WTC11 (cell line): ENCODE measurements around the gene IGF2BP1.
A peak's percentile ranks its signal among the peaks of the same experiment; 100 is the strongest.

Source experiments
- ARID4B ChIP-seq: sonication (generic); formaldehyde crosslinking; IDR thresholded peaks from 2 replicates; pipeline ENCODE4 v1.8.0; 2023; ENCODE audit warnings: missing genetic modification reagents, mild to moderate bottlenecking, borderline replicate concordance
- ATF2 ChIP-seq: sonication (generic); formaldehyde crosslinking; IDR thresholded peaks from 2 replicates; pipeline ENCODE4 v1.8.1; 2022; ENCODE audit warnings: low read depth, missing genetic modification reagents, borderline replicate concordance
- CTCF ChIP-seq: fragments of 200-600 bp; IDR thresholded peaks from 2 replicates; pipeline ENCODE4 v1.8.0; 2022; ENCODE audit warnings: antibody characterized with exemption
- MAX ChIP-seq: sonication (generic); formaldehyde crosslinking; IDR thresholded peaks from 2 replicates; pipeline ENCODE4 v1.8.0; 2022; ENCODE audit warnings: mild to moderate bottlenecking, missing genetic modification reagents
- SMAD3 ChIP-seq: sonication (generic); formaldehyde crosslinking; IDR thresholded peaks from 2 replicates; pipeline ENCODE4 v1.8.0; 2022; ENCODE audit warnings: missing genetic modification reagents, mild to moderate bottlenecking, borderline replicate concordance
- USF1 ChIP-seq: sonication (generic); formaldehyde crosslinking; IDR thresholded peaks from 2 replicates; pipeline ENCODE4 v1.8.0; 2022; ENCODE audit warnings: mild to moderate bottlenecking, missing genetic modification reagents
- ZNF263 ChIP-seq: sonication (generic); formaldehyde crosslinking; IDR thresholded peaks from 2 replicates; pipeline ENCODE4 v1.8.1; 2022; ENCODE audit warnings: low read depth, mild to moderate bottlenecking, moderate library complexity, missing genetic modification reagents

- no peak for TF ChIP-seq CTCF
- no peak for TF ChIP-seq USF1 (CRISPR knock-in tag)
- no peak for TF ChIP-seq ATF2 (CRISPR knock-in tag)
- TF ChIP-seq SMAD3 (CRISPR knock-in tag) = no peak
- 0 out of 2 replicates have a peak, but pooled peaks have one; percentile 45 for TF ChIP-seq ARID4B
- TF ChIP-seq ZNF263 (CRISPR knock-in tag) = no peak
- peak; percentile 49; the same call in 1 of the 2 replicates for TF ChIP-seq MAX (CRISPR knock-in tag)
These were observed 16.4 kb downstream of the IGF2BP1 start for GRCh38 chr17:49013311-49014213.
